Ovary (tissue), 1 donor: ENCODE data around the gene TMEM115.
A peak's percentile ranks its signal among the peaks of the same experiment; 100 is the strongest.

Source experiments
- EP300 ChIP-seq: sonication (generic); formaldehyde crosslinking; IDR thresholded peaks from one replicate; pipeline ENCODE4 v1.6.1; 2017; ENCODE audit warnings: antibody characterized with exemption
- POLR2A ChIP-seq: fragments of 450-650 bp; IDR thresholded peaks from one replicate; pipeline ENCODE4 v1.6.1; 2017; ENCODE audit warnings: antibody characterized with exemption, mild to moderate bottlenecking, moderate library complexity

GRCh38 chr3:50350527-50351322, 8.6 kb downstream of the TMEM115 start, which contains the start of the genes CYB561D2 and NPRL2:
- TF ChIP-seq EP300: no peak
- peak; percentile 65 for TF ChIP-seq POLR2A
